ENCODE data around the gene CCAR1.
"Not testable (repeated sequence)": the region's sequence is repeated elsewhere in the genome, so short reads cannot be mapped to it uniquely, and the experiment has no call there.

CCAR1 gene

DNA sequence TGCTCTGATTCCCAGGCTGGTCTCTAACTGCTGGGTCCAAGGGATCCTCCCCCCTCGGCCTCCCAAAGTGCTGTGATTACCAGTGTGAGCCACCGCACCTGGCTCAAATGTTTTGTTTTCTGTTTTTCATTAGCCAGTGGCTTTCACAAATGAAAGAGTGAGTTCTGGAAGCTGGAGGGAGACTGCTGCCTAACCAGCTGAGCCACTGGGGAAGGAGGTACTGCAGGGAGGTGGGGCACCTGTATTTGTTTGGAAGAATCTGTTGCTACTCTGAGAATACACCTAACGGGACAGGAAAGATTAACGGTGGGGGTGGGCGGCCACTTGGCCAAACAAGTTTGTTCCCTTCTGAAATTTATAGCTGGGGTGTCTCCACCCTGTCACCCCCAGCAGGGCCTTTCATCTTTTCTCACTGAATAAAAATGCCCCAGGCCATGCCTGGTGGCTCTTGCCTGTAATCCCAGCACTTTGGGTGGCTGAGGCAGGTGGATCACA is 111.0 kb downstream of the CCAR1 start:
- H3K4me3 ChIP-seq (replicated peaks in 1 of 2; ENCODE audit: low read depth in 2 of 2, low read length in 2 of 2), result no peak overlapping the region
- no peak for DNase-seq (ENCODE audit: low read depth in 2 of 2)
- TF ChIP-seq, protein P1, sequence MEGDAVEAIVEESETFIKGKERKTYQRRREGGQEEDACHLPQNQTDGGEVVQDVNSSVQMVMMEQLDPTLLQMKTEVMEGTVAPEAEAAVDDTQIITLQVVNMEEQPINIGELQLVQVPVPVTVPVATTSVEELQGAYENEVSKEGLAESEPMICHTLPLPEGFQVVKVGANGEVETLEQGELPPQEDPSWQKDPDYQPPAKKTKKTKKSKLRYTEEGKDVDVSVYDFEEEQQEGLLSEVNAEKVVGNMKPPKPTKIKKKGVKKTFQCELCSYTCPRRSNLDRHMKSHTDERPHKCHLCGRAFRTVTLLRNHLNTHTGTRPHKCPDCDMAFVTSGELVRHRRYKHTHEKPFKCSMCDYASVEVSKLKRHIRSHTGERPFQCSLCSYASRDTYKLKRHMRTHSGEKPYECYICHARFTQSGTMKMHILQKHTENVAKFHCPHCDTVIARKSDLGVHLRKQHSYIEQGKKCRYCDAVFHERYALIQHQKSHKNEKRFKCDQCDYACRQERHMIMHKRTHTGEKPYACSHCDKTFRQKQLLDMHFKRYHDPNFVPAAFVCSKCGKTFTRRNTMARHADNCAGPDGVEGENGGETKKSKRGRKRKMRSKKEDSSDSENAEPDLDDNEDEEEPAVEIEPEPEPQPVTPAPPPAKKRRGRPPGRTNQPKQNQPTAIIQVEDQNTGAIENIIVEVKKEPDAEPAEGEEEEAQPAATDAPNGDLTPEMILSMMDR (IDR thresholded peaks at IDR 0.05; ENCODE audit: low read depth, low read length), result no peak

DNA sequence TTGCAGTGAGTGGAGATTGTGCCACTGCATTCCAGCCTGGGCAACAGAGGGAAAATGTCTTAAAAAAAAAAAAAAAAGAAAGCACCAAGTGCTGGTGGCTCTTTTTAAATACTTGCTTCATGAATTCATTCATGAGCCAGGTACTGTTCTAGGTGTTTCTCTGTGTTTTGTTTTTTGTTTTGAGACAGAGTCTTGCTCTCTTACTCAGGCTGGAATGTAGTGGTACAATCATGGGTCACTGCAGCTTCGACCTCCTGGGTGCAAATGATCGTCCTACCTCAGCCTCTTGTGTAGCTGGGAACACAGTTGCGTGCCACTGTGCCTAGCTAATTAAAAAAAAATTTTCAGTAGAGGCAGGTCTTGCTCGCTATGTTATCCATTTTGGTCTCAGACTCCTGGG is 111.6 kb downstream of the CCAR1 start:
- no peak overlapping the region for H3K4me3 ChIP-seq (replicated peaks in 1 of 2; ENCODE audit: low read depth in 2 of 2, low read length in 2 of 2)
- DNase-seq (ENCODE audit: low read depth in 2 of 2), result no peak
- TF ChIP-seq, protein P1 (IDR thresholded peaks at IDR 0.05; ENCODE audit: low read depth, low read length), result no peak

DNA sequence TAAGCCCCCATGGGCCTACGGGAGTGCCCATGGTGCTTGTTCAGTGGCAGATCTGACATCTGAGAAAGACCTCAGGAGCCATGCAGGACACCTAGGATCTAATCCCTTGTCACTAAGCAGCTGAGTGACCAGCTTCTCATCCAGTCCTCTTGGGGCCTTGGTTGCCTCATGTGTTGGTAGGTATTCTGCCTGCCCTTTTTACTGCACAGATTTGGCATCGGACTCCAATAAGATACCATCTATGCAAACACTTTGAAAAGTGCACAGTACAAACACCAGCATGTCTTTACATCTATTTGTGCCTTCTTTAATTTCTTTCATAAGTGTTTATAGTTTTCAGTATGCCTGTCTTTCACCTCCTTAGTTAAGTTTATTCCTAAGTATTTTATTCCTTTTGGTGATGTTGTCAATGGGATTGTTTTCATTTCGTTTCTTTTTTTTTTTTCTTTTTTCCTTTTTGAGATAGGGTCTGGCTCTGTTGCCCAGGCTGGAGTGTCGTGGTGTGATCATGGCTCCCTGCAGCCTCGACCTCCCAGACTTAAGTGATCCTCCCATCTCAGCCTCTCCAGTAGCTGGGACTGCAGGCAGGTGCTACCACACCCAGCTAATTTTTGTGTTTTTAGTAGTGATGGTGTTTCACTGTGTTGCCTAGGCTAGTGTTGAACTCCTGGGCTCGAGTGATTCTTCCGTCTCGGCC is 116.7 kb downstream of the CCAR1 start:
- no peak overlapping the region for H3K4me3 ChIP-seq (replicated peaks in 1 of 2; ENCODE audit: low read depth in 2 of 2, low read length in 2 of 2)
- TF ChIP-seq, protein P1 (IDR thresholded peaks at IDR 0.05; ENCODE audit: low read depth, low read length), result no peak
- DNase-seq (ENCODE audit: low read depth in 2 of 2), result no peak

DNA sequence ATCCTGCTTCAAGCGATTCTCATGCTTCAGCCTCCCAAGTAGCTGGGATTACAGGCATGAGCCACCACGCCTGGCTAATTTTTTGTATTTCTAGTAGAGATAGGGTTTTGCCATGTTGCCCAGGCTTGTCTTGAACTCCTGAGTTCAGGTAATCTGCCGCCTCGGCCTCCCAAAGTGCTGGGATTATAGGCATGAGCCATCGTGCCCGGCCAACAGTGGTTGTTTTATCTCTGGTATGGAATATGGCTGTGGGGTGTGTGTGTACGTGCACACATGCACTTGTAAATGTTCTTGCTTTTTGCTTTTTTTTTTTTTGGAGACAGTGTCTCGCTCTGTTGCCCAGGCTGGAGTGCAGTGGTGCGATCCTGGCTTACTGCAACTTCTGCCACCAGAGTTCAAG is 119.6 kb downstream of the CCAR1 start:
- H3K4me3 ChIP-seq (replicated peaks in 1 of 2; ENCODE audit: low read depth in 2 of 2, low read length in 2 of 2); DNase-seq (ENCODE audit: low read depth in 2 of 2): not testable (repeated sequence)

All from cardiac fibroblast (primary cell).